GM18951 (cell line): ENCODE measurements around the gene ARHGEF17.

Experiments used
- POLR2A ChIP-seq: IDR thresholded peaks from 4 replicates; pipeline ENCODE4 v1.6.1; 2011; ENCODE audit warnings: mild to moderate bottlenecking; ENCODE audit not compliant: insufficient read length, insufficient read depth; ENCODE audit errors: extremely low read depth
- in situ Hi-C: fragments of 300-500 bp; cut with MboI; formaldehyde crosslinking; loops from one replicate; pipeline ENCODE4 v1.12.0; 2022; ENCODE audit warnings: low sequenced_read_pairs, mixed read lengths, inconsistent platforms; ENCODE audit not compliant: unreplicated experiment

The ARHGEF17 gene

DNA sequence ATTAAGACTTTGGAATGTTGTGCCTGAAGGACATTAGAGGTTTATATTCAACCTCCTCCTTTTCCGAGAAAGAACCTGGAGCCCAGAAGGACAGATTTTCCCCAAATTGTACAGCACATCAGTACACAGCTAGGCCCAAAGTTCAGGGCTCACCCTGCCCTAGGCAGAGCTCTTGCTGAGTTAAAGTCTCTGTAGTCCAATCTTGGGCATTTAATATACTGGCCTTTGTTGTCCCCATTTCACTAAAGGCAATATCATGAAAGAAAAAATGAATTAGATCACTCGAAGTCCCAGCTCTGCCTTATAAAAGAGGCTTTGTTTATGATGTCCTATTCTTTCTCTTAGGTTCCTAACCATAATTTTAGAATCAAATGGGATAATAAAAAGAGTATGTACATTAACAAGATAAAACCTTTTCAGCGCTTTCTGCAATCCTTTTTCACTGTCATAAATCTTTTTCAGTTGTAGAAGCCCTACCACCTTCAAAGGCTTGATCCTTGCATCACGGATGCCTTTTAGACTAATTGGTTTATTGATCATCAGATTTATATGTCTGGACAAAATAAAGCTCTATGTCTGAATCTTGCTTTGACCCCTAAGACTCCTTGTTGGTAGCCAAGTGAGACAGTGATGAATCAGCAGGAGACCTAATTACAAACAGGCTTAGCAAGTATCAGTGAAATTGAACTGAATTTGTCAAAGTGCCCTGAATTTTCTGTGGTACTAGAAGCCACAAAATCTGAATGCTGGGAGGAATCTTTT, 108.0 kb downstream of the ARHGEF17 start:
- in situ Hi-C loops: no loop called here
- TF ChIP-seq POLR2A: no peak

- TF ChIP-seq POLR2A: no peak
- in situ Hi-C loops: no loop called here
Observed at GRCh38 chr11:73416786-73417185, 108.7 kb downstream of the ARHGEF17 start.
